H1 (cell line): Measurements from ENCODE around the gene TMEM72. TPM values are rescaled to one million over a fixed set of nuclear protein-coding genes. Genes with fewer than 3 reads are reported as not detected.

ENCODE experiments used
- BCL11A ChIP-seq, 2 experiments: IDR thresholded peaks; one replicate each; pipeline ENCODE4 v1.6.1; 2011; ENCODE audit warnings: low read depth in 2 of 2, low read length in 2 of 2, mild to moderate bottlenecking in 2 of 2
- BRCA1 ChIP-seq: IDR thresholded peaks from 2 replicates; pipeline ENCODE4 v1.6.1; 2012; ENCODE audit warnings: low read depth, low read length, improper control_type of control experiment
- CTBP2 ChIP-seq: IDR thresholded peaks from 2 replicates; pipeline ENCODE4 v1.7.0; 2011; ENCODE audit warnings: borderline replicate concordance, mild to moderate bottlenecking, moderate library complexity, mixed read lengths, low read length; ENCODE audit not compliant: insufficient read depth, insufficient read length
- KDM5A ChIP-seq: fragments of 200-600 bp; IDR thresholded peaks from 2 replicates; pipeline ENCODE4 v1.7.1; 2012; ENCODE audit warnings: mild to moderate bottlenecking, low read length, inconsistent platforms, mixed read lengths
- RBBP5 ChIP-seq: IDR thresholded peaks from 2 replicates; pipeline ENCODE4 v1.7.1; 2012; ENCODE audit warnings: low read depth, mild to moderate bottlenecking, inconsistent platforms, low read length, moderate library complexity, borderline replicate concordance
- RNF2 ChIP-seq: fragments of 200-900, 300-1000 bp; sonication (generic); IDR thresholded peaks from 2 replicates; pipeline ENCODE4 v1.7.1; 2016; ENCODE audit warnings: borderline replicate concordance, low read depth, mild to moderate bottlenecking, antibody characterized with exemption, low read length; ENCODE audit not compliant: poor library complexity, severe bottlenecking; ENCODE audit errors: missing control alignments
- SIRT6 ChIP-seq: IDR thresholded peaks from one replicate; pipeline ENCODE4 v1.7.1; 2012; ENCODE audit warnings: low read length, inconsistent platforms
- TEAD4 ChIP-seq: IDR thresholded peaks from 2 replicates; pipeline ENCODE4 v1.6.1; 2012; ENCODE audit warnings: low read depth, low read length, inconsistent platforms, mixed read lengths
- polyA plus RNA-seq, 7 experiments: library from polyadenylated mRNA; depleted of rRNA in 3 of 7; stranded (reverse) in 5 of 7; unstranded in 2 of 7; fragments of >200 nt in 5 of 7; fragments of 200-250 nt in 2 of 7; gene quantifications; 1 replicate in 5 of 7; 2 replicates in 1 of 7; 4 replicates in 1 of 7; pipeline versions ENCODE4 v1.2.1 to v1.2.3, GENCODE V29; 2011 to 2013; ENCODE audit warnings: missing spikeins in 2 of 7, mixed read lengths in 2 of 7
- total RNA-seq: library from RNA; stranded (reverse); fragmentation: NEBNext Ultra II Directional; extraction: Animal tissue kit (Norgen Biotek cat#: 25700); gene quantifications from 2 replicates; pipeline ENCODE4 v1.2.1, GENCODE V29; 2021
- TF ChIP-seq, protein P1 (sequence below): IDR thresholded peaks from 2 replicates; pipeline ENCODE4 v1.6.1; 2011; ENCODE audit warnings: low read depth, mild to moderate bottlenecking, low read length; ENCODE audit not compliant: insufficient read depth

TMEM72 gene
- total and polyA plus RNA-seq, 2 of the 8 experiments (the other 6 are each of a cell fraction or from before 2014, with no cell fraction given) = not detected

DNA sequence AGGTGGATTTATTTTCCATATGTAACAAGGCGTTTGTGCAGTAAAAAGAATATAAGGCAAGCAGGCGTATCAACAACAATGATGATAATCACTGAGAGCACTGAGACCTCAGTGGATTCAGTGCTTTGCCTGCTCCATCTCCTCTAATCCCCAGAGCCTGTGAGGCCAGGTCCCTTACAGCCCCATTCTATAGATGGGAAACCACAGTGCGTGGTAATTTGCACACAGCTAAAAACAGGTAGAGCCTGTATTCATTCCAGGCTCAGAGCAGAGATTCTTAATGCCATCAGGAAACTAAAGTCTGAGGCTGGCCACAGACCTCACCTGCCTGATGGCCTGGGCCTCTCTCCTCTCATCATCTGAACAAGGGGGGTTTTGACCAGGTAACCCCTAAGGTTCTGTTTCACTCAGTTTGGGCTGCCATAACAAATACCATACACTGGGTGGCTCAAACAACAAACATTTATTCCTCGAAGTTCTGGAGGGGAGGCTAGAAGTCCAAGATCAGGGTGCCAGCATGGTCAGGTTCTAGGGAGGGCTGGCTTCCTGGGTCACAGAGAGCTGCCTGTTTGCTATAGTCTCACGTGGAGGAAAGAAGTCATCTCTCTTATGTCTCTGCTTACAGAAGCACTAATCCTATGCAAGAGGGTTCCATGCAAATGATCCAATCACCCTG, 38.1 kb downstream of the TMEM72 start (continued):
- TF ChIP-seq BCL11A (IDR thresholded peaks at IDR 0.05; ENCODE audit: low read depth in 2 of 2, low read length in 2 of 2) (no peak), CTBP2 (no peak), TEAD4 (0 out of 2 replicates have a peak, but pooled peaks have one; percentile 39), SIRT6 (no peak), BRCA1 (no peak), RNF2 (no peak), RBBP5 (no peak), KDM5A (no peak)
- TF ChIP-seq, protein P1, sequence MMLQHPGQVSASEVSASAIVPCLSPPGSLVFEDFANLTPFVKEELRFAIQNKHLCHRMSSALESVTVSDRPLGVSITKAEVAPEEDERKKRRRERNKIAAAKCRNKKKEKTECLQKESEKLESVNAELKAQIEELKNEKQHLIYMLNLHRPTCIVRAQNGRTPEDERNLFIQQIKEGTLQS = no peak
